GM18951 (cell line): ENCODE measurements around the gene SCYL1.
A peak's percentile ranks its signal among the peaks of the same experiment; 100 is the strongest.

ENCODE experiments used
- POLR2A ChIP-seq: IDR thresholded peaks from 4 replicates; pipeline ENCODE4 v1.6.1; 2011; ENCODE audit warnings: mild to moderate bottlenecking; ENCODE audit not compliant: insufficient read length, insufficient read depth; ENCODE audit errors: extremely low read depth
- in situ Hi-C: fragments of 300-500 bp; cut with MboI; formaldehyde crosslinking; loops from one replicate; pipeline ENCODE4 v1.12.0; 2022; ENCODE audit warnings: low sequenced_read_pairs, mixed read lengths, inconsistent platforms; ENCODE audit not compliant: unreplicated experiment

The SCYL1 gene

GRCh38 chr11:65489035-65489705 lies 35.7 kb upstream of the SCYL1 start:
- in situ Hi-C loops = no loop called here

GRCh38 chr11:65489706-65490320 lies 35.1 kb upstream of the SCYL1 start:
- TF ChIP-seq POLR2A = no peak
- in situ Hi-C loops = no loop called here

More at GRCh38 chr11:65489035-65489705, 35.7 kb upstream of the SCYL1 start:
- TF ChIP-seq POLR2A = no peak

GRCh38 chr11:65491163-65491465 lies 33.8 kb upstream of the SCYL1 start:
- no peak for TF ChIP-seq POLR2A
- in situ Hi-C loops = no loop called here

GRCh38 chr11:65491614-65492386 lies 33.1 kb upstream of the SCYL1 start:
- in situ Hi-C loops = no loop called here

GRCh38 chr11:65492387-65492636 lies 32.6 kb upstream of the SCYL1 start:
- TF ChIP-seq POLR2A = no peak
- in situ Hi-C loops = no loop called here

More at GRCh38 chr11:65491614-65492386, 33.1 kb upstream of the SCYL1 start:
- TF ChIP-seq POLR2A = peak; percentile 37

GRCh38 chr11:65492637-65493366 lies 32.1 kb upstream of the SCYL1 start:
- TF ChIP-seq POLR2A = peak; percentile 32
- in situ Hi-C loops = no loop called here

- in situ Hi-C loops = no loop called here
- TF ChIP-seq POLR2A = peak; percentile 34
Measured at GRCh38 chr11:65493367-65494176, 31.3 kb upstream of the SCYL1 start.

- TF ChIP-seq POLR2A = no peak
- in situ Hi-C loops = no loop called here
Measured at GRCh38 chr11:65496304-65497140, 28.4 kb upstream of the SCYL1 start.

- TF ChIP-seq POLR2A = peak; percentile 73
- in situ Hi-C loops = no loop called here
Measured at GRCh38 chr11:65497141-65498041, 27.5 kb upstream of the SCYL1 start.

- TF ChIP-seq POLR2A = no peak
- in situ Hi-C loops = no loop called here
Measured at GRCh38 chr11:65498042-65498726, 26.7 kb upstream of the SCYL1 start.

- in situ Hi-C loops = no loop called here
- no peak for TF ChIP-seq POLR2A
Measured at GRCh38 chr11:65498727-65498976, 26.2 kb upstream of the SCYL1 start.
